ENCODE data around the gene METRN.

Gene METRN

GRCh38 chr16:764848-765487 is 50.0 kb downstream of the METRN start:
- no peak overlapping the region for H3K27ac ChIP-seq
- H3K4me3 ChIP-seq: no peak overlapping the region

GRCh38 chr16:765488-765865 is 50.6 kb downstream of the METRN start:
- Histone ChIP-seq H3K27ac (no peak overlapping the region), H3K4me3 (no peak overlapping the region)

DNA sequence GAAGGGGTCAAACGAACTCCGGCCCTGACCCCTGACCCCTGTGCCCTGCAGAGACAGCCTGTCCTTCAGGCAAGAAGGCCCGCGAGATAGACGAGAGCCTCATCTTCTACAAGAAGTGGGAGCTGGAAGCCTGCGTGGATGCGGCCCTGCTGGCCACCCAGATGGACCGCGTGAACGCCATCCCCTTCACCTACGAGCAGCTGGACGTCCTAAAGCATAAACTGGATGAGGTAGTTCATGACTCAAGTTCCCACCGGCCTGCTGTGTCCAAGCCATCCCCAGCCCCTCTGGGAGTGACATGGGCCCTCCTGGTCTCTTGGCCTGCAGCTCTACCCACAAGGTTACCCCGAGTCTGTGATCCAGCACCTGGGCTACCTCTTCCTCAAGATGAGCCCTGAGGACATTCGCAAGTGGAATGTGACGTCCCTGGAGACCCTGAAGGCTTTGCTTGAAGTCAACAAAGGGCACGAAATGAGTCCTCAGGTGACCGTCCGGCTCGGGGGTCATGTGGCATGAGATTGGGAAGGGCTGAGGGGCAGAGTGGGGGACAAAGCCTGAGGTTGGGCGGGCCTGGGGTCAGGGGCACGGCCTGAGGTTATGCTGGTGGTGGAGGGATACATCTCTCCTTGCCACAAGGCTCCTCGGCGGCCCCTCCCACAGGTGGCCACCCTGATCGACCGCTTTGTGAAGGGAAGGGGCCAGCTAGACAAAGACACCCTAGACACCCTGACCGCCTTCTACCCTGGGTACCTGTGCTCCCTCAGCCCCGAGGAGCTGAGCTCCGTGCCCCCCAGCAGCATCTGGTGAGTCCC is 51.3 kb downstream of the METRN start:
- Histone ChIP-seq H3K27ac (no peak overlapping the region), H3K4me3 (no peak overlapping the region)

- H3K4me3 ChIP-seq: no peak overlapping the region
- no peak overlapping the region for H3K27ac ChIP-seq
Measured at GRCh38 chr16:766820-767640, 52.1 kb downstream of the METRN start.

DNA sequence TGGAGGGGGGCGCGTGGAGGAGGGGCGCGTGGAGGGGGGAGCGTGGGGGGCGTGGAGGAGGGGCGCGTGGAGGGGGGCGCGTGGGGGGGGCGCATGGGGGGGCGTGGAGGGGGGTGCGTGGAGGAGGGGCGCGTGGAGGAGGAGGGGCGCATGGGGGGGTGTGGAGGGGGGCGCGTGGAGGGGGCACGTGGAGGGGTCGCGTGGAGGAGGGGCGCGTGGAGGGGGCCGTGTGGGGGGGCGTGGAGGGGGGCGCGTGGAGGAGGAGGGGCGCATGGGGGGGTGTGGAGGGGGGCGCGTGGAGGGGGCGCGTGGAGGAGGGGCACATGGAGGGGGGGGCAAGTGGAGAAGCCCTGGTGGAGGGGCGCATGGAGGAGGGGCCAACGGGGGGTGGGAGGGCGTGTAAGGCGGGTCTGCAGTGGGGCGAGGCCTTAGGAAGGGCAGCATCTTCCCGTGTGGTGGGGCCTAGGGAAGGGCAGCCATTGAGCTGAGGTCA is 52.9 kb downstream of the METRN start:
- no peak overlapping the region for H3K4me3 ChIP-seq
- no peak overlapping the region for H3K27ac ChIP-seq

DNA sequence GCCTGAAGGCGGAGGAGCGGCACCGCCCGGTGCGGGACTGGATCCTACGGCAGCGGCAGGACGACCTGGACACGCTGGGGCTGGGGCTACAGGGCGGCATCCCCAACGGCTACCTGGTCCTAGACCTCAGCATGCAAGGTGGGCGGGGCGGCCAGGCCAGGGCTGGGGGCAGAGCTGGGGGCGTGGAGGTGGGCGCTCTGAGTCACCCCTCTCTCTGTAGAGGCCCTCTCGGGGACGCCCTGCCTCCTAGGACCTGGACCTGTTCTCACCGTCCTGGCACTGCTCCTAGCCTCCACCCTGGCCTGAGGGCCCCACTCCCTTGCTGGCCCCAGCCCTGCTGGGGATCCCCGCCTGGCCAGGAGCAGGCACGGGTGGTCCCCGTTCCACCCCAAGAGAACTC is 53.5 kb downstream of the METRN start:
- H3K27ac ChIP-seq: no peak overlapping the region
- no peak overlapping the region for H3K4me3 ChIP-seq

Data from skin epidermis (tissue), 12 donors.